LNCAP (cell line): ENCODE data around the gene BICD1.

Experiments
- CTCF ChIP-seq: fragments of 450-650 bp; IDR thresholded peaks from 2 replicates; pipeline ENCODE4 v1.5.1; 2017; ENCODE audit warnings: mild to moderate bottlenecking

The BICD1 gene

GRCh38 chr12:32400866-32401265, 294.2 kb downstream of the BICD1 start:
- no peak for TF ChIP-seq CTCF

- no peak for TF ChIP-seq CTCF
These were observed 295.5 kb downstream of the BICD1 start for GRCh38 chr12:32402170-32402569.

- TF ChIP-seq CTCF = no peak
These were observed 296.3 kb downstream of the BICD1 start for GRCh38 chr12:32402946-32403345.

GRCh38 chr12:32407795-32408194, 301.1 kb downstream of the BICD1 start:
- no peak for TF ChIP-seq CTCF

- no peak for TF ChIP-seq CTCF
These were observed 306.8 kb downstream of the BICD1 start for GRCh38 chr12:32413412-32413811.

GRCh38 chr12:32418221-32418620, 311.6 kb downstream of the BICD1 start:
- no peak for TF ChIP-seq CTCF

GRCh38 chr12:32418903-32419519, 312.4 kb downstream of the BICD1 start:
- no peak for TF ChIP-seq CTCF

GRCh38 chr12:32419520-32419960, 312.9 kb downstream of the BICD1 start:
- TF ChIP-seq CTCF = no peak
